Trophoblast cell (in vitro differentiated cells and primary cell): Measurements from ENCODE around the gene ZNF555.

Experiments used
- DNase-seq, 2 donors: peaks; one replicate each; pipeline ENCODE4 v3.0.0-alpha.2; 2016
- H2AFZ ChIP-seq: 2 replicates; pipeline ENCODE4 v1.6.1; 2013; ENCODE audit warnings: low read length, moderate library complexity, mild to moderate bottlenecking; ENCODE audit not compliant: insufficient read depth, poor library complexity
- H2AK5ac ChIP-seq: 2 replicates; pipeline ENCODE4 v1.6.1; 2013; ENCODE audit warnings: mild to moderate bottlenecking, low read length
- H2BK120ac ChIP-seq: 2 replicates; pipeline ENCODE4 v1.6.1; 2013; ENCODE audit warnings: low read length, mild to moderate bottlenecking, moderate library complexity; ENCODE audit not compliant: insufficient read depth, poor library complexity
- H2BK12ac ChIP-seq: 2 replicates; pipeline ENCODE4 v1.6.1; 2013; ENCODE audit warnings: mild to moderate bottlenecking, low read length, moderate library complexity
- H2BK5ac ChIP-seq: 2 replicates; pipeline ENCODE4 v1.6.1; 2013; ENCODE audit warnings: low read length, low read depth, moderate library complexity, mild to moderate bottlenecking; ENCODE audit not compliant: poor library complexity
- H3K14ac ChIP-seq: 2 replicates; pipeline ENCODE4 v1.6.1; 2013; ENCODE audit warnings: mild to moderate bottlenecking, low read length
- H3K18ac ChIP-seq: 2 replicates; pipeline ENCODE4 v1.6.1; 2013; ENCODE audit warnings: mild to moderate bottlenecking, low read length
- H3K23ac ChIP-seq: 2 replicates; pipeline ENCODE4 v1.6.1; 2013; ENCODE audit warnings: low read length
- H3K27ac ChIP-seq: 2 replicates; pipeline ENCODE4 v1.5.1; 2013; ENCODE audit warnings: low read depth, mild to moderate bottlenecking, inconsistent platforms, low read length, moderate library complexity
- H3K27me3 ChIP-seq: 2 replicates; pipeline ENCODE4 v1.6.1; 2013; ENCODE audit warnings: inconsistent platforms, mild to moderate bottlenecking, low read length, moderate library complexity; ENCODE audit not compliant: insufficient read depth
- H3K36me3 ChIP-seq, 2 experiments: 1 replicate in 1 of 2; 2 replicates in 1 of 2; pipeline ENCODE4 v1.6.1; 2013; ENCODE audit warnings: low read length in 2 of 2, mild to moderate bottlenecking in 2 of 2, moderate library complexity in 1 of 2; ENCODE audit not compliant: insufficient read depth in 2 of 2, control insufficient read depth in 1 of 2
- H3K4ac ChIP-seq: 2 replicates; pipeline ENCODE4 v1.6.1; 2013; ENCODE audit warnings: low read depth, mild to moderate bottlenecking, low read length, moderate library complexity
- H3K4me1 ChIP-seq, 2 experiments: 1 replicate in 1 of 2; 2 replicates in 1 of 2; pipeline ENCODE4 v1.6.1; 2013; ENCODE audit warnings: low read length in 2 of 2, mild to moderate bottlenecking in 2 of 2, moderate library complexity in 1 of 2; ENCODE audit not compliant: insufficient read depth in 2 of 2, control insufficient read depth in 1 of 2
- H3K4me2 ChIP-seq: 2 replicates; pipeline ENCODE4 v1.6.1; 2013; ENCODE audit warnings: inconsistent platforms, mild to moderate bottlenecking, low read length, moderate library complexity
- H3K4me3 ChIP-seq: 2 replicates; pipeline ENCODE4 v1.5.1; 2013; ENCODE audit warnings: mild to moderate bottlenecking, low read depth, low read length, inconsistent platforms
- H3K79me1 ChIP-seq: one replicate; pipeline ENCODE4 v1.6.1; 2013; ENCODE audit warnings: low read length
- H3K79me2 ChIP-seq: 2 replicates; pipeline ENCODE4 v1.6.1; 2013; ENCODE audit warnings: low read length, mild to moderate bottlenecking; ENCODE audit not compliant: control insufficient read depth, insufficient read depth, poor library complexity
- H3K9ac ChIP-seq: 2 replicates; pipeline ENCODE4 v1.6.1; 2013; ENCODE audit warnings: mild to moderate bottlenecking, low read length
- H3K9me3 ChIP-seq: 2 replicates; pipeline ENCODE4 v1.6.1; 2013; ENCODE audit warnings: low read depth, mild to moderate bottlenecking, control low read depth, inconsistent platforms, low read length; ENCODE audit not compliant: insufficient read depth
- H4K12ac ChIP-seq: 2 replicates; pipeline ENCODE4 v1.6.1; 2013; ENCODE audit warnings: low read depth, mild to moderate bottlenecking, low read length, moderate library complexity
- H4K8ac ChIP-seq: 2 replicates; pipeline ENCODE4 v1.6.1; 2013; ENCODE audit warnings: low read depth, mild to moderate bottlenecking, low read length, moderate library complexity
- H4K91ac ChIP-seq: one replicate; pipeline ENCODE4 v1.6.1; 2013; ENCODE audit warnings: low read depth, mild to moderate bottlenecking, low read length, moderate library complexity
- WGBS: extraction: QIAGEN DNeasy Blood & Tissue Kit; methylation state at CpG from one replicate; pipeline ENCODE4 v1.1.7; 2013; ENCODE audit warnings: missing lambda C conversion rate; ENCODE audit not compliant: insufficient read length, insufficient coverage; ENCODE audit errors: extremely low coverage; 5-methylcytosine and 5-hydroxymethylcytosine counted together

ZNF555 gene

GRCh38 chr19:2809387-2810140, 31.7 kb upstream of the ZNF555 start:
- H3K9me3 ChIP-seq = peaks cover 4% of the 10 kb centered on the region
- no peak overlapping the region for H2BK5ac ChIP-seq
- H3K23ac ChIP-seq = no peak overlapping the region
- no peak overlapping the region for H3K4ac ChIP-seq
- H3K9ac ChIP-seq = no peak overlapping the region
- H2AFZ ChIP-seq = no peak overlapping the region
- H4K12ac ChIP-seq = no peak overlapping the region
- DNase-seq = no peak
- H4K91ac ChIP-seq = no peak overlapping the region
- H2BK120ac ChIP-seq = no peak overlapping the region
- H3K4me2 ChIP-seq = no peak overlapping the region
- no CpG with 5 or more reads among the region's 37 CpGs for WGBS
- no peak overlapping the region for H2AK5ac ChIP-seq
- no peak overlapping the region for H2BK12ac ChIP-seq
- H3K4me1 ChIP-seq = peaks cover 25 to 31% of the 10 kb centered on the region in 2 experiments
- H3K79me2 ChIP-seq = peaks cover 11% of the 10 kb centered on the region
- H3K18ac ChIP-seq = no peak overlapping the region
- H4K8ac ChIP-seq = no peak overlapping the region
- no peak overlapping the region for H3K4me3 ChIP-seq
- peaks cover 24% of the 10 kb centered on the region for H3K79me1 ChIP-seq
- H3K36me3 ChIP-seq = peaks cover 80% of the 10 kb centered on the region in 2 experiments
- H3K14ac ChIP-seq = no peak overlapping the region
- no peak overlapping the region for H3K27ac ChIP-seq
- no peaks in the 10 kb centered on the region for H3K27me3 ChIP-seq

- no peak overlapping the region for H2BK120ac ChIP-seq
- no peaks in the 10 kb centered on the region for H3K27me3 ChIP-seq
- no CpG with 5 or more reads among the region's 58 CpGs for WGBS
Observed at GRCh38 chr19:2810141-2811091, 30.9 kb upstream of the ZNF555 start.

GRCh38 chr19:2811221-2811722, 30.0 kb upstream of the ZNF555 start:
- H3K79me2 ChIP-seq = peaks cover 11% of the 10 kb centered on the region
- no peak overlapping the region for H2BK5ac ChIP-seq
- H3K27ac ChIP-seq = no peak overlapping the region
- WGBS = no CpG with 5 or more reads among the region's 20 CpGs
- peaks cover 4% of the 10 kb centered on the region for H3K9me3 ChIP-seq
- no peak overlapping the region for H3K9ac ChIP-seq
- H4K91ac ChIP-seq = no peak overlapping the region
- peaks cover 27 to 33% of the 10 kb centered on the region in 2 experiments for H3K4me1 ChIP-seq
- H3K27me3 ChIP-seq = no peaks in the 10 kb centered on the region
- H3K23ac ChIP-seq = no peak overlapping the region
- no peak overlapping the region for H3K4ac ChIP-seq
- no peak overlapping the region for H3K4me2 ChIP-seq
- H3K18ac ChIP-seq = no peak overlapping the region
- H4K8ac ChIP-seq = no peak overlapping the region
- no peak overlapping the region for H3K4me3 ChIP-seq
- no peak overlapping the region for H2AK5ac ChIP-seq
- no peak overlapping the region for H3K14ac ChIP-seq
- no peak overlapping the region for H4K12ac ChIP-seq
- peaks cover 78 to 79% of the 10 kb centered on the region in 2 experiments for H3K36me3 ChIP-seq
- no peak overlapping the region for H2BK12ac ChIP-seq
- H2AFZ ChIP-seq = no peak overlapping the region
- peaks cover 32% of the 10 kb centered on the region for H3K79me1 ChIP-seq
- no peak for DNase-seq
- no peak overlapping the region for H2BK120ac ChIP-seq

More at GRCh38 chr19:2810141-2811091, 30.9 kb upstream of the ZNF555 start:
- Histone ChIP-seq H3K4ac (no peak overlapping the region), H3K79me1 (peaks cover 29% of the 10 kb centered on the region), H4K8ac (no peak overlapping the region), H3K4me2 (no peak overlapping the region), H4K91ac (no peak overlapping the region), H2BK12ac (no peak overlapping the region), H3K27ac (no peak overlapping the region), H2BK5ac (no peak overlapping the region), H3K14ac (no peak overlapping the region), H3K9me3 (peaks cover 4% of the 10 kb centered on the region), H4K12ac (no peak overlapping the region), H3K4me1 (peaks cover 27 to 33% of the 10 kb centered on the region in 2 experiments), H3K36me3 (peaks cover 79% of the 10 kb centered on the region in 2 experiments), H3K23ac (no peak overlapping the region), H2AFZ (no peak overlapping the region), H3K9ac (no peak overlapping the region), H3K79me2 (peaks cover 11% of the 10 kb centered on the region), H2AK5ac (no peak overlapping the region), H3K4me3 (no peak overlapping the region), H3K18ac (no peak overlapping the region)
- no peak for DNase-seq

- Histone ChIP-seq H3K9ac (no peak overlapping the region), H2AFZ (no peak overlapping the region), H3K4me1 (peaks cover 27 to 33% of the 10 kb centered on the region in 2 experiments), H2BK12ac (peak overlapping the region; percentile 66), H4K91ac (peak overlapping the region; percentile 99), H3K27ac (peak overlapping the region; percentile 100), H3K4me2 (no peak overlapping the region), H2AK5ac (peak overlapping the region; percentile 84), H3K23ac (no peak overlapping the region), H2BK120ac (no peak overlapping the region), H3K18ac (peak overlapping the region; percentile 48), H3K79me1 (peaks cover 34% of the 10 kb centered on the region), H3K14ac (peak overlapping the region; percentile 65), H3K4ac (no peak overlapping the region), H3K36me3 (peaks cover 72 to 74% of the 10 kb centered on the region in 2 experiments), H2BK5ac (peak overlapping the region; percentile 97), H3K9me3 (peaks cover 4% of the 10 kb centered on the region), H3K4me3 (no peak overlapping the region), H3K79me2 (peaks cover 11% of the 10 kb centered on the region), H4K12ac (no peak overlapping the region), H4K8ac (peak overlapping the region; percentile 47), H3K27me3 (no peaks in the 10 kb centered on the region)
- no peak for DNase-seq
- WGBS = no CpG with 5 or more reads among the region's 34 CpGs
Observed at GRCh38 chr19:2811735-2812413, 29.4 kb upstream of the ZNF555 start.
